ENCODE data around the gene GNPTG. TPM values are rescaled to one million over a fixed set of nuclear protein-coding genes. Genes with fewer than 3 reads are reported as not detected.

Gene GNPTG
- total RNA-seq, 1 donor from 2014 or later = 52.9 TPM

DNA sequence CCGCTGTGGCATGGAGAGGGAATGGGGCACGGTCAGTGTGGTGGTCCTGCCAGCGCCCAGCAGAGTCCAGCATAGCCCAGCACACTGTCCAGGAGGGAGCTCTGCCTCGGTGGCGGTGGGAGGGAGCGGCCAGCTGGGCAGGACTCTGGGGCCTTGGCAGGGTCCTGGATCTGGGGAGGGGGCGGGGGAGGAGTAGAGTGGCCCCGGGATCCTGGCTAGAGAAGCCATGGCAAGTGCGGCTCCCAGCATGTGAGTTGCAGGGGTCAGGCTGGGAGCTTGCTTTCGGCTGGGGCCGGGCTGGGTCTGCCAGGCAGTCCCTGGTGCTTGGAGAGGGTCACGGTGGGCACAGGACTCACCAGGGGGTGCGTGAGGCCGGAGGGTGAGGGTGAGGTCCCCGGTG lies 3.9 kb downstream of the GNPTG start:
- no peak overlapping the region for H3K27ac Mint-ChIP-seq
- no peaks in the 10 kb centered on the region for H3K36me3 Mint-ChIP-seq
- no peaks in the 10 kb centered on the region for H3K9me3 Mint-ChIP-seq
- H3K4me3 Mint-ChIP-seq = no peak overlapping the region
- TF ChIP-seq, protein P1, sequence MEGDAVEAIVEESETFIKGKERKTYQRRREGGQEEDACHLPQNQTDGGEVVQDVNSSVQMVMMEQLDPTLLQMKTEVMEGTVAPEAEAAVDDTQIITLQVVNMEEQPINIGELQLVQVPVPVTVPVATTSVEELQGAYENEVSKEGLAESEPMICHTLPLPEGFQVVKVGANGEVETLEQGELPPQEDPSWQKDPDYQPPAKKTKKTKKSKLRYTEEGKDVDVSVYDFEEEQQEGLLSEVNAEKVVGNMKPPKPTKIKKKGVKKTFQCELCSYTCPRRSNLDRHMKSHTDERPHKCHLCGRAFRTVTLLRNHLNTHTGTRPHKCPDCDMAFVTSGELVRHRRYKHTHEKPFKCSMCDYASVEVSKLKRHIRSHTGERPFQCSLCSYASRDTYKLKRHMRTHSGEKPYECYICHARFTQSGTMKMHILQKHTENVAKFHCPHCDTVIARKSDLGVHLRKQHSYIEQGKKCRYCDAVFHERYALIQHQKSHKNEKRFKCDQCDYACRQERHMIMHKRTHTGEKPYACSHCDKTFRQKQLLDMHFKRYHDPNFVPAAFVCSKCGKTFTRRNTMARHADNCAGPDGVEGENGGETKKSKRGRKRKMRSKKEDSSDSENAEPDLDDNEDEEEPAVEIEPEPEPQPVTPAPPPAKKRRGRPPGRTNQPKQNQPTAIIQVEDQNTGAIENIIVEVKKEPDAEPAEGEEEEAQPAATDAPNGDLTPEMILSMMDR (IDR thresholded peaks at IDR 0.05; ENCODE audit: unreplicated experiment) = no peak
- peaks cover 13% of the 10 kb centered on the region for H3K4me1 Mint-ChIP-seq
- no peak for DNase-seq (ENCODE audit: low spot score in 2 of 2, unreplicated experiment in 2 of 2)
- H3K27me3 Mint-ChIP-seq (ENCODE audit: low read depth) = no peaks in the 10 kb centered on the region

DNA sequence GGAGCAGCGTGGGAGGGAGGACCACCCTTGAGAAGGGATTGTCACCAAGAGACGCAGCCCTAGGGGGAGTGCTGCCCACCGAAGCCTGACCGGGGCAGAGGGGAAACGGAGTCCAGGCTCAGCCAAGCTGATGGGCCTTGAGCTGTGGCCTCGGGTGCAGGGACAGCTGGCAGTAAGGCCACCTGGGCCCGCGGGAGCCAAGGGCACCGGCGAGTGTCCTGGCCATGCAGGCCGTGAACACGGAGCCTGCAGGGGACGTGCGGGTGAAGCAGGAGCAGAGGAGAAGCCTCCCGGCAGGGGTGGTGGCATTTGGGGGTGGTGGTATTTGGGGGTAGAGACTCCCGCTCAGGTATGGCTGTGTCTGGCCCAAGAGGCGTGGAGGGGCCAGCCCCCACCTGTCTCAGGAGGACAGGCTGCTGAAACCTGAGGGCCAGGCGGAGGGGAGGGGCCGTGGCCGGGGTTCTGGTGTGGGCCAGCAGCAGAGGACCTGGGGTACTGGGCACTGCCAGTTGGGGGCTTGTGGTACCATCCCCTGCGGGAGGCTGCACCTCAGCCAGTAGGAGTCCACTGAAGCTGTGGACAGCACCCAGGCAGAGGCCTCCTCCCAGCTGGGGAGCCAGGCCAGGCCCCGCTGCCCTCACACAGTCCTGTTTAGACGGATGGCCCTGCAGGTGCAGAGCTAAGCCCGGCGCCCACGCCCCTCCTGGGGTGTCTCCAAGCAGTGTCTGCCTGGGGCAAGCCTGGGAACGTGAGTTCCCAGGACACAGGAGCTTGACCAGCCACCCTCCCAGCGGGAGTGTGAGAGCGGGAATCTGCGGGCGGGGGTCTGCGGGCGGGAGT lies 4.5 kb downstream of the GNPTG start:
- Mint-ChIP-seq H3K4me3 (no peak overlapping the region), H3K27ac (no peak overlapping the region), H3K27me3 (ENCODE audit: low read depth) (no peaks in the 10 kb centered on the region), H3K36me3 (no peaks in the 10 kb centered on the region), H3K4me1 (peaks cover 13% of the 10 kb centered on the region), H3K9me3 (no peaks in the 10 kb centered on the region)
- TF ChIP-seq, protein P1 (IDR thresholded peaks at IDR 0.05; ENCODE audit: unreplicated experiment) = no peak
- no peak for DNase-seq (ENCODE audit: low spot score in 2 of 2, unreplicated experiment in 2 of 2)

- TF ChIP-seq, protein P1 (IDR thresholded peaks at IDR 0.05; ENCODE audit: unreplicated experiment) = no peak
- Mint-ChIP-seq H3K27ac (no peak overlapping the region), H3K27me3 (ENCODE audit: low read depth) (no peaks in the 10 kb centered on the region), H3K4me1 (peaks cover 6% of the 10 kb centered on the region), H3K9me3 (no peaks in the 10 kb centered on the region), H3K36me3 (no peaks in the 10 kb centered on the region), H3K4me3 (no peak overlapping the region)
- no peak for DNase-seq (ENCODE audit: low spot score in 2 of 2, unreplicated experiment in 2 of 2)
These were observed 6.3 kb downstream of the GNPTG start for GRCh38 chr16:1357906-1358566.

DNA sequence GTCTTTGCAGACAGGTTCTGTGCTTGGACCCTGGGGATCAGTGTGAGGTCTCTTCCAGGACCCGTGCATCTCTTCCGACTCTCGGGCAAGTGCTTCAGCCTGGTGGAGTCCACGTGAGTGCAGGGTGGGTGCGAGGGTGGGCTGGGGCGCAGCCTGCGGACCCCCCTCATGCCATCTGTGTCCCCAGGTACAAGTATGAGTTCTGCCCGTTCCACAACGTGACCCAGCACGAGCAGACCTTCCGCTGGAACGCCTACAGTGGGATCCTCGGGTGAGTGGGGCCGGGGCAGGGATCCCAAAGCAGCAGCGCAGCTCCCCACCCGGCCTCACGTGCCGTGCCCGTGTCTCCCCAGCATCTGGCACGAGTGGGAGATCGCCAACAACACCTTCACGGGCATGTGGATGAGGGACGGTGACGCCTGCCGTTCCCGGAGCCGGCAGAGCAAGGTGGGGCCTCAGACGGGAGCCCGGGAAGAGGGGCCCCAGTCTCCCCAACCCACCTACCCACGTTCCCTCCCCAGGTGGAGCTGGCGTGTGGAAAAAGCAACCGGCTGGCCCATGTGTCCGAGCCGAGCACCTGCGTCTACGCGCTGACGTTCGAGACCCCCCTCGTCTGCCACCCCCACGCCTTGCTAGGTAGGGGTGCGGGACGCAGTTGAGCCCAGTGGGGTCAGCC lies 10.1 kb downstream of the GNPTG start:
- Mint-ChIP-seq H3K36me3 (peaks cover 5% of the 10 kb centered on the region), H3K27me3 (ENCODE audit: low read depth) (no peaks in the 10 kb centered on the region), H3K27ac (no peak overlapping the region), H3K4me1 (no peaks in the 10 kb centered on the region), H3K4me3 (no peak overlapping the region), H3K9me3 (no peaks in the 10 kb centered on the region)
- no peak for DNase-seq (ENCODE audit: low spot score in 2 of 2, unreplicated experiment in 2 of 2)
- TF ChIP-seq, protein P1 (IDR thresholded peaks at IDR 0.05; ENCODE audit: unreplicated experiment) = no peak

- H3K9me3 Mint-ChIP-seq = no peaks in the 10 kb centered on the region
These were observed 11.1 kb downstream of the GNPTG start for GRCh38 chr16:1362807-1363206.

More at GRCh38 chr16:1362807-1363206, 11.1 kb downstream of the GNPTG start:
- no peak for DNase-seq (ENCODE audit: low spot score in 2 of 2, unreplicated experiment in 2 of 2)
- TF ChIP-seq, protein P1 (IDR thresholded peaks at IDR 0.05; ENCODE audit: unreplicated experiment) = no peak
- Mint-ChIP-seq H3K4me3 (no peak overlapping the region), H3K4me1 (no peaks in the 10 kb centered on the region), H3K36me3 (peaks cover 5% of the 10 kb centered on the region), H3K27ac (no peak overlapping the region), H3K27me3 (ENCODE audit: low read depth) (no peaks in the 10 kb centered on the region)
